Measurements from ENCODE around the gene SEMA3E.

SEMA3E gene

GRCh38 chr7:83593921-83594475 lies 54.9 kb downstream of the SEMA3E start:
- no peak for DNase-seq (ENCODE audit: low read depth)
- no peak overlapping the region for H3K4me3 ChIP-seq (ENCODE audit: low read depth, low read length)
- TF ChIP-seq CTCF (IDR thresholded peaks at IDR 0.05; ENCODE audit: insufficient read depth, low read depth, low read length, missing control alignments): no peak

- DNase-seq (ENCODE audit: low read depth): no peak
- H3K4me3 ChIP-seq (ENCODE audit: low read depth, low read length): no peak overlapping the region
- TF ChIP-seq CTCF (IDR thresholded peaks at IDR 0.05; ENCODE audit: insufficient read depth, low read depth, low read length, missing control alignments): no peak
Measured at GRCh38 chr7:83588602-83589240, 60.2 kb downstream of the SEMA3E start.

GRCh38 chr7:83586281-83586680 lies 62.7 kb downstream of the SEMA3E start:
- H3K4me3 ChIP-seq (ENCODE audit: low read depth, low read length): no peak overlapping the region
- TF ChIP-seq CTCF (IDR thresholded peaks at IDR 0.05; ENCODE audit: insufficient read depth, low read depth, low read length, missing control alignments): no peak
- no peak for DNase-seq (ENCODE audit: low read depth)

- DNase-seq (ENCODE audit: low read depth): no peak
- no peak overlapping the region for H3K4me3 ChIP-seq (ENCODE audit: low read depth, low read length)
- TF ChIP-seq CTCF (IDR thresholded peaks at IDR 0.05; ENCODE audit: insufficient read depth, low read depth, low read length, missing control alignments): no peak
Measured at GRCh38 chr7:83581667-83582435, 67.1 kb downstream of the SEMA3E start.

GRCh38 chr7:83579740-83580139 lies 69.2 kb downstream of the SEMA3E start:
- no peak for TF ChIP-seq CTCF (IDR thresholded peaks at IDR 0.05; ENCODE audit: insufficient read depth, low read depth, low read length, missing control alignments)
- no peak overlapping the region for H3K4me3 ChIP-seq (ENCODE audit: low read depth, low read length)
- no peak for DNase-seq (ENCODE audit: low read depth)

- H3K4me3 ChIP-seq (ENCODE audit: low read depth, low read length): no peak overlapping the region
- TF ChIP-seq CTCF (IDR thresholded peaks at IDR 0.05; ENCODE audit: insufficient read depth, low read depth, low read length, missing control alignments): no peak
- DNase-seq (ENCODE audit: low read depth): no peak
Measured at GRCh38 chr7:83575436-83575835, 73.5 kb downstream of the SEMA3E start.
